Gastrocnemius medialis (tissue), 4 donors: ENCODE data around the gene MEOX1. TPM values are rescaled to one million over a fixed set of nuclear protein-coding genes. Genes with fewer than 3 reads are reported as not detected.

Experiments
- ATAC-seq, 2 donors: fragments of 150-250 bp; one replicate each; pipeline ENCODE4 v1.9.1; 2016
- DNase-seq, 2 donors: peaks; one replicate each; pipeline ENCODE4 v3.0.0-alpha.2; 2019
- H3K27ac ChIP-seq, 4 donors: fragments of 200-600 bp; sonication (generic); 1 replicate in 1 of 4; 2 replicates in 3 of 4; pipeline ENCODE4 v1.5.1; 2016 to 2018; ENCODE audit warnings: mild to moderate bottlenecking in 2 of 4, moderate library complexity in 1 of 4
- H3K27me3 ChIP-seq, 3 donors: fragments of 200-600 bp; sonication (generic) in 2 of 3; 1 replicate in 1 of 3; 2 replicates in 2 of 3; pipeline versions ENCODE4 v1.5.1 to v1.6.0; 2016 to 2019; ENCODE audit warnings: mild to moderate bottlenecking in 1 of 3, moderate library complexity in 1 of 3
- H3K36me3 ChIP-seq, 2 donors: fragments of 200-600 bp; sonication (generic) in 1 of 2; one replicate each; pipeline ENCODE4 v1.5.1; 2017 to 2018
- H3K4me1 ChIP-seq, 2 donors: fragments of 200-600 bp; sonication (generic) in 1 of 2; one replicate each; pipeline ENCODE4 v1.5.1; 2016 to 2017; ENCODE audit warnings: mild to moderate bottlenecking in 2 of 2
- H3K4me3 ChIP-seq, 4 donors: fragments of 200-600 bp; sonication (generic) in 3 of 4; 1 replicate in 1 of 4; 2 replicates in 3 of 4; pipeline ENCODE4 v1.5.1; 2016 to 2019; ENCODE audit warnings: mild to moderate bottlenecking in 2 of 4
- H3K9me3 ChIP-seq, 3 donors: fragments of 200-600 bp; sonication (generic) in 2 of 3; 1 replicate in 1 of 3; 2 replicates in 2 of 3; pipeline ENCODE4 v1.5.1; 2016 to 2019
- CTCF ChIP-seq, 5 experiments: fragments of 450-650 bp in 3 of 5; fragments of 200-600 bp in 2 of 5; sonication (generic) in 2 of 5; IDR thresholded peaks in 4 of 5; conservative IDR thresholded peaks in 1 of 5; 1 replicate in 4 of 5; 2 replicates in 1 of 5; pipeline ENCODE4 v1.5.1; 2016 to 2019; ENCODE audit warnings: antibody characterized with exemption in 5 of 5, mild to moderate bottlenecking in 3 of 5, moderate library complexity in 3 of 5
- POLR2A ChIP-seq, 2 donors: fragments of 450-650 bp; IDR thresholded peaks; one replicate each; pipeline ENCODE4 v1.6.1; 2017; ENCODE audit warnings: antibody characterized with exemption in 2 of 2, mild to moderate bottlenecking in 2 of 2, moderate library complexity in 2 of 2
- in situ Hi-C, 4 donors: fragments of 200-750 bp; cut with MboI; loops; one replicate each; pipeline versions ENCODE4 v1.15.0 to v1.8.0; 2017; ENCODE audit warnings: low sequenced_read_pairs in 4 of 4
- intact Hi-C: fragments of 100-400 bp; cut with DNase I; formaldehyde crosslinking; loops from one replicate; pipeline ENCODE4 v1.15.1; 2023; ENCODE audit warnings: low total_unique reads
- total RNA-seq, 4 donors: library from RNA; depleted of rRNA; stranded (reverse); fragments of >200 nt; gene quantifications; one replicate each; pipeline versions ENCODE4 v1.1.0 to v1.2.3, GENCODE V29; 2016

Gene MEOX1
- total RNA-seq, 4 donors from 2014 or later = 4.0 to 12.2 (median 8.8) TPM

GRCh38 chr17:43595466-43595865 is 66.3 kb downstream of the MEOX1 start:
- Histone ChIP-seq H3K4me3 (no peak overlapping the region), H3K27ac (no peak overlapping the region), H3K4me1 (peaks cover 9 to 10% of the 10 kb centered on the region in 2 donors), H3K27me3 (no peaks in the 10 kb centered on the region), H3K9me3 (no peaks in the 10 kb centered on the region), H3K36me3 (no peaks in the 10 kb centered on the region)
- TF ChIP-seq CTCF (IDR thresholded peaks at IDR 0.05 in 4 of 5, conservative IDR thresholded peaks at IDR 0.05 in 1 of 5) (no peak), POLR2A (IDR thresholded peaks at IDR 0.05) (no peak)
- no peak for DNase-seq
- in situ Hi-C loops (no loop called here), intact Hi-C loops (no loop called here)
- no peak for ATAC-seq

- no peaks in the 10 kb centered on the region for H3K36me3 ChIP-seq
- H3K27me3 ChIP-seq = no peaks in the 10 kb centered on the region
- peak overlapping the region in 1 of 4 donors; percentile 22 for H3K4me3 ChIP-seq
- H3K4me1 ChIP-seq = peaks cover 9 to 21% of the 10 kb centered on the region in 2 donors
- in situ Hi-C loops (no loop called here), intact Hi-C loops (loop anchor here (5.0 kb wide), 1 partner anchor 50 kb away; no protein-coding TSS in a partner anchor)
- no peak for TF ChIP-seq CTCF (IDR thresholded peaks at IDR 0.05 in 4 of 5, conservative IDR thresholded peaks at IDR 0.05 in 1 of 5)
- TF ChIP-seq POLR2A (IDR thresholded peaks at IDR 0.05) = no peak
- peak; percentile 72 to 73 for ATAC-seq
- peak; percentile 9 to 45 for DNase-seq
- H3K9me3 ChIP-seq = no peaks in the 10 kb centered on the region
- H3K27ac ChIP-seq = peak overlapping the region; percentile 70 to 77 (median 74)
These were observed 69.8 kb downstream of the MEOX1 start for GRCh38 chr17:43591779-43592562.

- no peaks in the 10 kb centered on the region for H3K9me3 ChIP-seq
- no peak for DNase-seq
- TF ChIP-seq POLR2A (IDR thresholded peaks at IDR 0.05) (no peak), CTCF (IDR thresholded peaks at IDR 0.05 in 4 of 5, conservative IDR thresholded peaks at IDR 0.05 in 1 of 5) (no peak)
- intact Hi-C loops = loop anchor here (5.0 kb wide), 1 partner anchor 51 kb away; no protein-coding TSS in a partner anchor
- H3K4me1 ChIP-seq = peaks cover 9 to 21% of the 10 kb centered on the region in 2 donors
- no peaks in the 10 kb centered on the region for H3K27me3 ChIP-seq
- H3K36me3 ChIP-seq = no peaks in the 10 kb centered on the region
- peak overlapping the region; percentile 70 to 77 (median 74) for H3K27ac ChIP-seq
- in situ Hi-C loops = no loop called here
- no peak for ATAC-seq
- no peak overlapping the region for H3K4me3 ChIP-seq
These were observed 70.7 kb downstream of the MEOX1 start for GRCh38 chr17:43591001-43591400.

Other genes with a start within 250 kb of the MEOX1 start
- 10 to 100 TPM; 24.0 to 30.3 (median 27.2) TPM for gene DHX8, start 177.9 kb downstream of the MEOX1 start, total RNA-seq
- gene ETV4, start 115.6 kb downstream of the MEOX1 start, total RNA-seq = under 1 TPM in 3 of 4 donors, not detected in 1; 0.29 to 0.67 (median 0.42) TPM
- gene SOST, start 96.9 kb upstream of the MEOX1 start, total RNA-seq = not detected
- 100 to 1,000 TPM; 121 to 184 (median 145) TPM for gene DUSP3, start 117.1 kb upstream of the MEOX1 start, total RNA-seq
- gene CFAP97D1, start 118.5 kb upstream of the MEOX1 start, total RNA-seq = not detected
- gene MPP3, start 171.2 kb upstream of the MEOX1 start, total RNA-seq = 1 to 10 TPM in 2 of 4 donors, under 1 TPM in 2; 0.12 to 2.4 (median 1.1) TPM
- 10 to 100 TPM; 18.4 to 28.2 (median 20.8) TPM for gene CD300LG, start 185.3 kb upstream of the MEOX1 start, total RNA-seq
- gene MPP2, start 245.6 kb upstream of the MEOX1 start, total RNA-seq = 1 to 10 TPM in 2 of 4 donors, under 1 TPM in 1, not detected in 1; 0.39 to 3.2 (median 2.0) TPM